ENCODE measurements around the gene MORC2. TPM values are rescaled to one million over a fixed set of nuclear protein-coding genes. Genes with fewer than 3 reads are reported as not detected.

Gene MORC2
- total RNA-seq, 1 donor from 2014 or later, result 14.9 TPM

GRCh38 chr22:30889268-30889995 is 79.1 kb downstream of the MORC2 start:
- DNase-seq (ENCODE audit: low read depth in 2 of 2), result no peak

- DNase-seq (ENCODE audit: low read depth in 2 of 2), result no peak
These were observed 80.7 kb downstream of the MORC2 start for GRCh38 chr22:30887861-30888260.

- DNase-seq (ENCODE audit: low read depth in 2 of 2), result no peak
These were observed 81.1 kb downstream of the MORC2 start for GRCh38 chr22:30887453-30887852.

GRCh38 chr22:30885591-30885990 is 83.0 kb downstream of the MORC2 start:
- DNase-seq (ENCODE audit: low read depth in 2 of 2), result no peak

- no peak for DNase-seq (ENCODE audit: low read depth in 2 of 2)
These were observed 83.6 kb downstream of the MORC2 start for GRCh38 chr22:30885001-30885366.

GRCh38 chr22:30884211-30885000 is 84.2 kb downstream of the MORC2 start:
- no peak for DNase-seq (ENCODE audit: low read depth in 2 of 2)

GRCh38 chr22:30883586-30884145 is 84.9 kb downstream of the MORC2 start:
- no peak for DNase-seq (ENCODE audit: low read depth in 2 of 2)

- no peak for DNase-seq (ENCODE audit: low read depth in 2 of 2)
These were observed 85.5 kb downstream of the MORC2 start for GRCh38 chr22:30882974-30883533.

- DNase-seq (ENCODE audit: low read depth in 2 of 2), result no peak
These were observed 86.3 kb downstream of the MORC2 start for GRCh38 chr22:30882184-30882717.

GRCh38 chr22:30881361-30882183 is 87.0 kb downstream of the MORC2 start:
- no peak for DNase-seq (ENCODE audit: low read depth in 2 of 2)

DNA sequence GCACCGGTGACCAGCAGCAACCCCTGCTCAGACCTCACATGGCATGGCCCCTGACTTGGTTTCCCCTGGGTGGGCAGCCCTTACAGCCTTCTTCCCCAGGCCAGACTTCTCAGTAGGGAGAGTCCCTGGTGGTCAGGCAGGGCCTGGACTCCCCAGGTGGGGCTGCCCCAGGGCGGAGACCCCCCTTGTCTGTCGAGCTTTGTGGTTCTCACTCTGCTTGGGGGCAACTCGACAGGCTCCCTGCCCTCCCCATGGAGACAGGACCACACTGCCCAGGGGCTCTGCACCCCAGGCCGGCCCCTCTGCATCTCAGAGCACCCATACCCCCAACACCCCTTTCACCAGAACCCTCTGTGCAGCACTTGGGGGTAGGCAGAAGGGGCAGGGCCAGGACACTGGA is 87.7 kb downstream of the MORC2 start:
- no peak for DNase-seq (ENCODE audit: low read depth in 2 of 2)

- DNase-seq (ENCODE audit: low read depth in 2 of 2), result no peak
These were observed 88.4 kb downstream of the MORC2 start for GRCh38 chr22:30880181-30880601.

GRCh38 chr22:30879415-30879797 is 89.2 kb downstream of the MORC2 start:
- no peak for DNase-seq (ENCODE audit: low read depth in 2 of 2)

- DNase-seq (ENCODE audit: low read depth in 2 of 2), result no peak
These were observed 89.8 kb downstream of the MORC2 start for GRCh38 chr22:30878516-30879414.

DNA sequence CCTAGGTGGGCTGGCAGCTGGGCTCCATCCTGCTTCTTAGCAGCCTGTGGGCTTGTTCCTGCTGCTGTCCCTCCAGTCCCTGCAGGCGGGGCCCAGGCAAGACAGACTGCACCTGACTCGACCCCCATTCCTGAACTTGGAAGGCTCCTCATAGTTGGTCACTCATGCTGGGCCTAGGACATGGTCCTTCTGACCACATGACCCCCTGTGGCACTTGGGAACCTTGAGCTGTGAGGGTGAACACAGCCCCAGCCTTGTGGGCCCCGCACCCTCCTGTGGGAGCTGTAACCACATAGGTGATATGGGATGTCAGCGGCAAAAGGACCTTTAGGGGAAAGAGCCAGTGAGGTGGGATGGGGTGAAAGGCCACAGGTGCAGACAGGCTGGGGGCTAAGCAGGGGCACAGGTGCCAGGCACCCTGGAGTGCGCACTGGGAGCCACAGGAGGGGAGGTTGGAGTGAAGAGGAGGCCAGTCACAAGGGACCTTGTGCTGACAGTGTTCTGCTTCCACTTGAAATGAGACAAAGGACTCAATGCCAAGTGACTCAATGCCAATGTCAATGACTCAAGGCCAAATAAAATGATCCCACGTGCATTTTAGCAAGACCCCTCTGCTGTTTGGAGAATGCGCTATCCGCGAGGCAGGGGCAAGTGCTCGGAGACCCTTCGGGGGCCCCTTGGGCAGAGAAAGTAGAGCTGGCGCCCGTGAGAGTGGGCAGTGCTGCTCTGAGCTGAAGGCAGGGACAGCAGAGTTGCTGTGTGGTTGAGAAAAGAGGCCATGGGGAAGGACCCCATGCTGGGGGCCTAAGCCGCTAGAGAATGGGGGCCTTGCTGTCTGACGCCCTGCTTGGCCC is 90.7 kb downstream of the MORC2 start:
- no peak for DNase-seq (ENCODE audit: low read depth in 2 of 2)

GRCh38 chr22:30876915-30877553 is 91.5 kb downstream of the MORC2 start:
- peak in 1 of 2 donors; percentile 70 for DNase-seq (ENCODE audit: low read depth in 2 of 2)

DNA sequence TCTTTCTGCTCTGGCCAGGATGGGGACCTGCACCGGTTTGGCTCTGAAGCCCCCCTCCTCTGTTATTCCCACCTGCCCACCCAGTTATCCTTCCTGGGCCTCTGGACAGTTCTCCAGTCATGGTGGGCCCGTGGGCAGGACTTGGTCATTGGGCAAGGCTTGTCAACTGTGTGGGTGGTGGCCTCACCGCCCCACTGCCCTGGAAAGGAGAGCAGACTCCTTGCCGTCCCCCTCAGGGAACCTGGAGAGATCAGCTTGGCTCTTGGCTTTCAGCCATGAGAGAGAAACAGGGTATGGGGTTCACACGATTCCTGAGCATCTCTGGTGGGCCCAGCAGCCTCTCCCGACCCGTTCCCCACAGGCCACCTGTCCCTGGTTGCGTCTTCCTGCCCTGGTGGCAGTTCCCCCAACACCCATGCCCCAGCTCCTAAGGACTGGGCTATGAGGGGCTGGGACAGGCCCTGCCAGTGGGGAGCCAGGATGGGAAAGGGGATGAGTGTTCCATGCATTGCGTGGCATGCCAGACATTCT is 92.3 kb downstream of the MORC2 start:
- DNase-seq (ENCODE audit: low read depth in 2 of 2), result no peak

- no peak for DNase-seq (ENCODE audit: low read depth in 2 of 2)
These were observed 92.9 kb downstream of the MORC2 start for GRCh38 chr22:30875481-30876215.
